ENCODE data around the gene UBQLNL. TPM values are rescaled to one million over a fixed set of nuclear protein-coding genes. Genes with fewer than 3 reads are reported as not detected.

Gene UBQLNL
- polyA plus RNA-seq, 1 of the 3 experiments (the other 2 are of a cell fraction) = 0.03 TPM

GRCh38 chr11:5531053-5531831 lies 14.7 kb upstream of the UBQLNL start (continued):
- TF ChIP-seq ZBTB33 (IDR thresholded peaks at IDR 0.05; ENCODE audit: borderline replicate concordance, low read depth) (no peak), RCOR1 (IDR thresholded peaks at IDR 0.05; ENCODE audit: low read length) (no peak), TAF1 (IDR thresholded peaks at IDR 0.05; ENCODE audit: borderline replicate concordance, low read depth, low read length) (no peak), POLR2AphosphoS5 (IDR thresholded peaks at IDR 0.05; ENCODE audit: low read depth, low read length) (no peak), SIN3A (IDR thresholded peaks at IDR 0.05; ENCODE audit: borderline replicate concordance, low read depth, low read length) (no peak), YY1 (IDR thresholded peaks at IDR 0.05; ENCODE audit: low read depth) (no peak), TCF12 (IDR thresholded peaks at IDR 0.05) (no peak), MEF2A (IDR thresholded peaks at IDR 0.05; ENCODE audit: borderline replicate concordance, low read depth) (no peak), FOSL2 (IDR thresholded peaks at IDR 0.05; ENCODE audit: borderline replicate concordance, low read depth) (no peak)

- Histone ChIP-seq H3K9me3 (no peaks in the 10 kb centered on the region), H3K9ac (no peak overlapping the region), H3F3A (replicated peaks; ENCODE audit: insufficient read depth) (no peaks in the 10 kb centered on the region), H3K79me2 (ENCODE audit: insufficient read depth) (no peaks in the 10 kb centered on the region), H3K27ac (ENCODE audit: low read depth in 2 of 2, low read length in 1 of 2) (no peak overlapping the region), H2AFZ (ENCODE audit: low read depth) (no peak overlapping the region), H3K4me2 (no peak overlapping the region), H3K27me3 (ENCODE audit: insufficient read depth) (peaks cover 9% of the 10 kb centered on the region), H3K9me2 (no peaks in the 10 kb centered on the region), H3K4me3 (ENCODE audit: low read depth in 2 of 2, low read length in 1 of 2) (no peak overlapping the region), H4K20me1 (ENCODE audit: insufficient read depth) (no peaks in the 10 kb centered on the region), H3K36me3 (replicated peaks in 1 of 2; ENCODE audit: control insufficient read depth in 1 of 2, insufficient read depth in 2 of 2, low read length in 1 of 2) (no peaks in the 10 kb centered on the region), H3K4me1 (ENCODE audit: control insufficient read depth in 1 of 2, insufficient read depth in 2 of 2, low read depth in 1 of 2, low read length in 1 of 2) (no peaks in the 10 kb centered on the region)
- ChIA-PET POLR2A (no interaction called here), CTCF (no interaction called here)
- no peak for DNase-seq
- WGBS (ENCODE audit: low lambda C conversion rate) = 0% methylated on average over 1 of the region's 1 CpG
- no peak for TF ChIP-seq MXI1 (IDR thresholded peaks at IDR 0.05; ENCODE audit: low read depth, low read length)
- no peak for TF ChIP-seq CTCF (IDR thresholded peaks at IDR 0.05)
- no peak for TF ChIP-seq PBX3 (IDR thresholded peaks at IDR 0.05)
- no peak for TF ChIP-seq REST (IDR thresholded peaks at IDR 0.05; ENCODE audit: low read depth, low read length)
- no peak for TF ChIP-seq TAF1 (IDR thresholded peaks at IDR 0.05; ENCODE audit: borderline replicate concordance, low read depth, low read length)
Observed at GRCh38 chr11:5528495-5528894, 12.0 kb upstream of the UBQLNL start.

Data from SK-N-SH (cell line).